HCEC 1CT (cell line): ENCODE measurements around the gene MYOM1.
"Not testable (repeated sequence)": the region's sequence is repeated elsewhere in the genome, so short reads cannot be mapped to it uniquely, and the experiment has no call there.

Source experiments
- DNase-seq: peaks from one replicate; pipeline ENCODE4 v3.0.0-alpha.2; 2017

The MYOM1 gene

GRCh38 chr18:3248658-3249359 is 29.0 kb upstream of the MYOM1 start:
- peak; percentile 63 for DNase-seq

DNA sequence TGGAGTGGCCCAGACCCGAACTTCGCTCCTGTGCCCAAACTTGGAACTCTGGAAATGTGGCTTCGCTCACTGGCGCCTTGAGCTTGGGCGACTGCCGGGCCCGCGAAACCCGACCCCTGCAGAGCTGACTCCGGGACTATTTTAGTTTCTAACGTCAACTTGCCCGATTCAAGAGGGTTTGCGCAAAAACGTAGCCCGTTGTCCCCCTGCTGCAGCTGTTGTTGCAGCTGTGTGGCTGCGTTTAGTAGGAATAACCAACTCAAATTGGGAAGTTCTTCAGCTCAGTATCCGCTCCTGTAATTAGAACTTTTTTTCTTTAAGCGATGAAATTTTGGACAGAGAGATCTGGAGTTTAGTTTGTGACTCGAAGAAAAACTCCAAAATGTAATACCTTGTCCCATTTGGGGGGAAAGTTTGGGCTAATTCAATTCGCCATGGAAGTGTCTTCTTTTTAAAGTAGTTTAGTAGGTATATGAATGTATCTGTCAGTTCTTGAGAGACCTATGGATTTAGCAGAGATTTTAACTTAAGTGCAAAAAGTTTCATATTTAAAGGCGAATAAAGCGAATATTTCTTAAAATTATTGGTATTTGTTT is 28.4 kb upstream of the MYOM1 start:
- no peak for DNase-seq

- peak; percentile 96 for DNase-seq
These were observed 27.7 kb upstream of the MYOM1 start, which contains the start of gene MYL12A for GRCh38 chr18:3247240-3248061. Gene MYL12A (plus strand): TSS chr18:3247801. CDS start chr18:3253248, 5,447 bp downstream.

DNA sequence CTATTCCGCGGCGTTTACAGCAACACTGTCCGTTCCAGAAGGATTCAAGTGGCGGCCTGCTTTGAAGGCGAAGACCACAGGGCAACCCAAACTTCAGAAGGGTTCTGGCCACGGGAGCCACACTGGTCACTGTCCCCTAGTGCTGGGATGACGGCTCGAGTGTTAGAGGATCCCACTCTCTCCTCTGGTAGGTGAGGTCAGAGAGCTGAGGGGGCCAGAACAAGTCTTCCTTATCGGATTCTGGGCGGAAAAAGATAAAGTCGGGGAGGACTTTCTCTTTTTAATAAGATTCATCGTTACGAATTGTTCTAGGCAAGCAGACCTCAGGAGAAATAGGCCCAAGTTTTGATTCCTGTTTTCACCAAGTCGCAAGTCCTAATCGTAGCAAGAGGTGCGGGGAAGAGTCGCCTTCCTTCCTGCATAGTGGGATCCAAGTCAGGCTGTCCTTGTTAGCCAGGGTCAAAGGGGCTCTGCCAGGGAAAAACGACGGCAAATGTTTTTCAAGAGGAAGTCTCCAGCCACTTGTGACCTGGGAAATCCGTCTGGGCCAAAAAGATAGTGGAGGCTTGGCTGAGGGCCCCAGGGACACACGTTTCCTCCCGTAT is 27.0 kb upstream of the MYOM1 start:
- DNase-seq, result no peak

DNA sequence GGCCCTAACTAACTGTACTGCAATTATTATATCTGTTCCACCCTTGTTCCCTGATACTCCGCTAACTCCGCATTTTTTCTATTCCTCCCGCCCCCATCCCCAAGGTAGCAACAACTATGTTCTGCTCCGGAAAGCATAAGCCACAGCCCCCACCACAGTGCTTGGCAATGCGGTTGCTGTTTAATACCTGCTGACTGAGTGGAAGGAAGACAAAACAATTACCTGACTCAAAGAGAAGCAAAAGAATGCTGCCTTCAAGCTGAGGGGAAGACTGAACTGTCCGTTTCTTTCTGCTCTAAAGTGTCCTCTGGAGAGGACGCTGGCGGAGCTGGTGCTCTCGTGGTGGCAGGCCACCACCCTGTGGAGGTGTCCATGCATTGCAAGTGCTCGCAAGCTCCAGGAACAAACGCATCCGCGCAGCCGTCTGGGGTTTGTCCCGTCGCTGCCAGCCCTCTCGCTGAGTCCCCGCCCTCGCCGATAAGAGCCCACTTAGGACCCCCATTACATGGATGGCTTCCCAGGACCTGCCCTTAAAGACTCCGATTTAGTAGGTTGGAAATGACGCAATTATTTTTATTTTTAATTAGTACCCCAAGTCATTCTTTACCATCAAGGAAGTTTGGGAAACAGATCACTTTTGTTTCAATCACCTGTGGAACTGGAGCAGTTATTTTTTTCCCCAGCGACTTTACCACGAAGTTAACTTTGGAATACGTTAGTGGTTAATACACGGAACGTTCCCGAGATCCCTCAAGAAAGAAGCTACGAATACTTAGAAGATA is 26.3 kb upstream of the MYOM1 start:
- peak; percentile 82 for DNase-seq

DNA sequence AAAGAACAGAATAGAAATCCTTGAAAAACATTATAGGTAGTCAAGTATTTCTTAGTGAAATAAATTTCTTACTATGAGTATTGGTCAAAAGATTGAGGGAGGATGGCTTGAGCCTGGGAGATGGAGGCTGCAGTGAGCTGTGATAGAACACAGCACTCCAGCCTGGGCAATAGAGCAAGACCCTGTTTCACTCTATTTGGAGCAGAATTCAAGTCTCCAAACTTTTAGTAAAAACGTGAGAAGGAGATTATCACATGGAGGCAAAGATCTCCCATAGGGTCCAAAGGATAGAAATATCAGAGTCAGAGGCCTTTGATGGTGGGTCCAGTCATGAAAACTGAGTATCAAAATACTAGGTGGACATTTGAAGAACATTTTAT is 25.4 kb upstream of the MYOM1 start:
- no peak for DNase-seq

GRCh38 chr18:3238742-3239141 is 19.0 kb upstream of the MYOM1 start:
- DNase-seq, result no peak

- DNase-seq, result no peak
These were observed 16.7 kb upstream of the MYOM1 start for GRCh38 chr18:3236470-3236869.

- no peak for DNase-seq
These were observed 16.1 kb upstream of the MYOM1 start for GRCh38 chr18:3235846-3236245.

GRCh38 chr18:3234457-3234856 is 14.7 kb upstream of the MYOM1 start:
- no peak for DNase-seq

GRCh38 chr18:3233433-3234168 is 13.8 kb upstream of the MYOM1 start:
- no peak for DNase-seq

GRCh38 chr18:3233004-3233403 is 13.2 kb upstream of the MYOM1 start:
- DNase-seq, result no peak

DNA sequence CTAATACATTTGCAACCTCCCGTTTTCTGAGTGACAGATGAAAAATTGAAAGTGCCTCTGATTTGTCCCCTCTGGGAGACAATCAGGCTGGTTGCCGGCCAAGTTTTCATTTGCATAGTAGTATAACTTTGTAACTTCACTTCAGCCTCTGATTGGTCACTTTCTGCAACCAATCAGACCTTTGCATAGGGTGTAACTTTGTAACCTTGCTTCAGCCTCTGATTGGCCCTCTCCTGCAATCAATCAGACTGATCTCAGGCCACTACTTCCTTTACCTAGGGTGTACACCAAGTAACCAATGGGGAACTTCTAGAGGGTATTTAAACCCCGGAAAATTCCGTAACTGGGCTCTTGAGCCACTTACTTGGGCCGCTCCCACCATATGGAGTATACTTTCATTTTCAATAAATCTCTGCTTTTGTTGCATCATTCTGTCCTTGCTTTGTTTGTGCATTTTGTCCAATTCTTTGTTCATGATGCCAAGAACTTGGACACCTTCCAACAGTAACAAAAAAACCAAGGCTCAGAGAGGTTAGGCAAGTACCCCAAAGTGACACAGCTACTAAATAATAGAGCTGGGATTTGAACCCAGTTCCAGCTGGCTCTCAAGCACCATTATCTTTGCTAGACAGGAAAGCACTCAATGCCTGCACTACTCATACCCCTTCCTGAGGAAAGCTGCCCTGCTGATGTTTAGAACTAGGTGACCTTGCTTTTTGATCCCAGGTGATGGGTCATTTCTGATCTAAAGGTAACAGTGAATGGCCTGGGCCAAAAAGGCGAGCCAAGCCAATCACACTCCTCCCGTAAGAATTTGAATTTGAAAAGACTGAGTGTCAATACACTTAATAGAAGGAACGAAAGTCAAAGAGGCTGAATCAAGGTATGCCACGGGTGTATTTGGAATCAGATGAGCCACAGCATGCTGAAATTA is 10.9 kb upstream of the MYOM1 start:
- peak; percentile 24 for DNase-seq

- DNase-seq, result no peak
These were observed 6.3 kb upstream of the MYOM1 start for GRCh38 chr18:3226048-3226447.

- DNase-seq, result no peak
These were observed 5.8 kb upstream of the MYOM1 start for GRCh38 chr18:3225588-3225987.

DNA sequence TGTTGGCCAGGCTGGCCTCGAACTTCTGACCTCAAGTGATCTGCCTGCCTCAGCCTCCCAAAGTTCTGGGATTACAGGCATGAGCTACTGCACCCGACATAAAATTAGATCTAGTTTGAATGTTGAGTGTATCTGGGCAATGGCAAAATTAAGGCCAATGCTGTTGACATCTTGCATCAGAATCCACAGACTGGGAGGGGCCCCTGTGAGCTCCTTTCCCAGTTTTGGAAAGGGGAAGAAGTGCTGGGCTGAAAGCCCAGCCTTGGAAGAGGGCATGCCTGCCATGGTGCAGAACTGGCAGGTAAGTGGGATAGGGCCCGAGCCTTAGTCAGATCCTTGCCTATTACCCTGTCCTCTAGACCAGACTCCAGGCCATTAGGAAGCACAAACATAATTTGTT is 4.5 kb upstream of the MYOM1 start:
- no peak for DNase-seq

DNA sequence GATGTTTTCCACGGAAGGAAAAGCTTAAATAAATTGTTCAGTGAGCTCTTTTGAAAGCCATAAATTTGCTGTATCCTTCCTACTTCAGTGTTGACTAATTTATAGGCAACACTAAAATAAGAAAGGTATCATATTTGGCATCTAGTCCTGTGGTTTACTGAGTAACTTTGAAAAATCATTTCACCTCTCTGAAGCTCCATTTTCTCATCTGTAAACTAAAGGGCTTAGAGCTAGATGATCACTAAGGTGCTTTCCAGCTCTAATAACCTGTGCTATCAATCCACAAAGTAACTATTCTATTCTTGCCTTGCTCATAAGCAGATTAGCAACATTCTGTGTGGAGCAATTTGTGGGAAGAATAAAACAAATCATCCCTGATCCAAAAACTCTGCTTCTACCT is 3.6 kb upstream of the MYOM1 start:
- DNase-seq, result no peak

GRCh38 chr18:3221496-3221895 is 1.7 kb upstream of the MYOM1 start:
- no peak for DNase-seq

DNA sequence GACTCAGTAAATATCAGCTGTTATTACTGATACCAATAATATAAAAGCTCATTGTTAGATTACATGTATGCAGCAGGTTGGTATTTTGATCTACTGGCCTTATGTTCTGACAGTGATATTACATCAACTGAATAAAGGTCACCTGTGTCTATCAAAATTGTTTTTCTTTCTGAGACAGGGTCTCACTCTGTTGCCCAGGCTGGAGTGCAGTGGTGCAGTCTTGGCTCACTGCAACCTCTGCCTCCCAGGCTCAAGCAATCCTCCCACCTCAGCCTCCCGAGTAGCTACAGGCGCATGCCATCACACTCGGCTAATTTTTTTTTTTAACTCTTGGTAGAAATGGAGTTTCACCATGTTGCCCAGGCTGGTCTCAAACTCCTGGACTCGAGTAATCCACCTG is 1.1 kb upstream of the MYOM1 start:
- not testable (repeated sequence) for DNase-seq

DNA sequence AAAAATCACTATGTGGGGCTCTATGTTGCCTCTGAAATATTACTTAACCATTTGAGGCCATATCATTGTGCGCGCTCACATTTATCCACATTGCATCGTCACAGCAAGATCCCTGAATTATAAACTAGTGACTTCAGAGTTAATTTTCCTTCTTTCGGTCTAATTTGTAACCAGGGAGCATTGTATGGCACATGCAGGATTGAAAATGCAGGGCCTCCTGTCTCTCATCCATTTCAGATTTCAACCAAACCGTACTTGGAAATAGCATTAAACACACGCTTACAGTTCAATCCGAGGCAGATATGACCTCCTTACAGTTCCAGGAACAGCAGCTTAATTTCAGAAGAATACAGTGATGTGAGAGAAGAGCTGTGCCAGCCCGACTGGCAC is 532 bp downstream of the MYOM1 start:
- DNase-seq, result no peak

DNA sequence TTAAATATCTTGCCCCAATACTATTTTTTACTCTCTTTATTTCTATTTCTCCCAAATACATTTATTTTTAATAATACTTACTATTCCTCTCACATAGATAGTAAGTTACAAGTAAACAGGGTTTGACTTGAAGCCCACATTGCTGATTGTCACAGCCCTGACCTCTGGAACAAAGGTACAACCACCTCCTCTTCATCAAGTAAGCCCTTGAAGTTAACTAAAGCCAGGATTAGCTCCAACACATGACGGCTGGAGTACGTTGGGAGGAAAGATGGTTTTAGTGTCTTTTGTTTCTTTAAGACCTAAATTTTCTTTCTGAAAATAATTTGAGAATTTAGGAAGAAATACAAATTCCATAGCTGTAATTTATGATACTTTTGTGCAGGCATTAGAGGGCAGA is 949 bp downstream of the MYOM1 start:
- no peak for DNase-seq
